Nephron (organoid): ENCODE measurements around the gene FKBP10.

Source experiments
- H3K27ac Mint-ChIP-seq, 3 experiments: 2 replicates each; pipeline ENCODE4 v1.8.0; 2020; ENCODE audit warnings: mixed read lengths in 3 of 3, mild to moderate bottlenecking in 2 of 3, moderate library complexity in 1 of 3
- H3K27me3 Mint-ChIP-seq: 2 replicates; pipeline ENCODE4 v1.8.0; 2021; ENCODE audit warnings: low read depth, mild to moderate bottlenecking, moderate library complexity, mixed read lengths
- H3K36me3 Mint-ChIP-seq: 2 replicates; pipeline ENCODE4 v1.8.0; 2020; ENCODE audit warnings: low read depth, mixed read lengths
- H3K4me1 Mint-ChIP-seq: 2 replicates; pipeline ENCODE4 v1.8.0; 2020; ENCODE audit warnings: mixed read lengths
- H3K4me3 Mint-ChIP-seq, 3 experiments: 2 replicates each; pipeline ENCODE4 v1.8.0; 2020; ENCODE audit warnings: mild to moderate bottlenecking in 3 of 3, mixed read lengths in 3 of 3, moderate library complexity in 2 of 3
- H3K9me3 Mint-ChIP-seq: 2 replicates; pipeline ENCODE4 v1.8.0; 2020; ENCODE audit warnings: mixed read lengths
- CTCF ChIP-seq, 3 experiments: fragments of 200-600 bp; sonication (generic); IDR thresholded peaks; one replicate each; pipeline ENCODE4 v1.5.0; 2021; ENCODE audit warnings: antibody characterized with exemption in 3 of 3; ENCODE audit not compliant: unreplicated experiment in 3 of 3

Gene FKBP10

GRCh38 chr17:41779954-41780353 is 32.9 kb upstream of the FKBP10 start:
- peaks cover 6% of the 10 kb centered on the region for H3K27me3 Mint-ChIP-seq
- no peaks in the 10 kb centered on the region for H3K9me3 Mint-ChIP-seq
- no peak overlapping the region for H3K27ac Mint-ChIP-seq
- peaks cover 13% of the 10 kb centered on the region for H3K36me3 Mint-ChIP-seq
- H3K4me1 Mint-ChIP-seq = peaks cover 50% of the 10 kb centered on the region
- H3K4me3 Mint-ChIP-seq = no peak overlapping the region
- TF ChIP-seq CTCF (IDR thresholded peaks at IDR 0.05; ENCODE audit: unreplicated experiment in 3 of 3) = no peak

GRCh38 chr17:41781404-41782110 is 31.2 kb upstream of the FKBP10 start:
- H3K4me1 Mint-ChIP-seq = peaks cover 40% of the 10 kb centered on the region
- H3K36me3 Mint-ChIP-seq = peaks cover 9% of the 10 kb centered on the region
- H3K9me3 Mint-ChIP-seq = no peaks in the 10 kb centered on the region
- H3K27me3 Mint-ChIP-seq = peaks cover 6% of the 10 kb centered on the region
- peak overlapping the region; percentile 46 to 72 (median 67) for H3K4me3 Mint-ChIP-seq
- TF ChIP-seq CTCF (IDR thresholded peaks at IDR 0.05; ENCODE audit: unreplicated experiment in 3 of 3) = no peak
- H3K27ac Mint-ChIP-seq = peak overlapping the region; percentile 69 to 79 (median 69)

GRCh38 chr17:41782142-41782541 is 30.7 kb upstream of the FKBP10 start:
- no peak for TF ChIP-seq CTCF (IDR thresholded peaks at IDR 0.05; ENCODE audit: unreplicated experiment in 3 of 3)
- no peaks in the 10 kb centered on the region for H3K9me3 Mint-ChIP-seq
- H3K36me3 Mint-ChIP-seq = peaks cover 9% of the 10 kb centered on the region
- peak overlapping the region; percentile 69 to 79 (median 69) for H3K27ac Mint-ChIP-seq
- H3K27me3 Mint-ChIP-seq = peaks cover 6% of the 10 kb centered on the region
- H3K4me3 Mint-ChIP-seq = peak overlapping the region; percentile 46 to 72 (median 67)
- peaks cover 44% of the 10 kb centered on the region for H3K4me1 Mint-ChIP-seq

GRCh38 chr17:41784207-41784744 is 28.5 kb upstream of the FKBP10 start:
- Mint-ChIP-seq H3K9me3 (no peaks in the 10 kb centered on the region), H3K4me3 (peak overlapping the region; percentile 85 to 97 (median 94)), H3K27me3 (peaks cover 6% of the 10 kb centered on the region), H3K36me3 (peaks cover 9% of the 10 kb centered on the region), H3K27ac (peak overlapping the region; percentile 91 to 95 (median 95)), H3K4me1 (peaks cover 42% of the 10 kb centered on the region)
- TF ChIP-seq CTCF (IDR thresholded peaks at IDR 0.05; ENCODE audit: unreplicated experiment in 3 of 3) = no peak

GRCh38 chr17:41785091-41785858 is 27.5 kb upstream of the FKBP10 start:
- peak overlapping the region; percentile 85 to 97 (median 94) for H3K4me3 Mint-ChIP-seq
- H3K27me3 Mint-ChIP-seq = peaks cover 6% of the 10 kb centered on the region
- peaks cover 47% of the 10 kb centered on the region for H3K4me1 Mint-ChIP-seq
- H3K9me3 Mint-ChIP-seq = no peaks in the 10 kb centered on the region
- H3K36me3 Mint-ChIP-seq = peaks cover 9% of the 10 kb centered on the region
- peak overlapping the region; percentile 91 to 95 (median 95) for H3K27ac Mint-ChIP-seq
- no peak for TF ChIP-seq CTCF (IDR thresholded peaks at IDR 0.05; ENCODE audit: unreplicated experiment in 3 of 3)
